Activated CD8-positive, alpha-beta memory T cell treated with anti-CD3 and anti-CD28 coated beads, Interleukin-2, amount 50 U/mL, for 4 hours (primary cell): ENCODE data around the gene SLC6A19.

Experiments
- DNase-seq: peaks from one replicate; pipeline ENCODE4 v3.0.0-alpha.2; 2020

The SLC6A19 gene

DNA sequence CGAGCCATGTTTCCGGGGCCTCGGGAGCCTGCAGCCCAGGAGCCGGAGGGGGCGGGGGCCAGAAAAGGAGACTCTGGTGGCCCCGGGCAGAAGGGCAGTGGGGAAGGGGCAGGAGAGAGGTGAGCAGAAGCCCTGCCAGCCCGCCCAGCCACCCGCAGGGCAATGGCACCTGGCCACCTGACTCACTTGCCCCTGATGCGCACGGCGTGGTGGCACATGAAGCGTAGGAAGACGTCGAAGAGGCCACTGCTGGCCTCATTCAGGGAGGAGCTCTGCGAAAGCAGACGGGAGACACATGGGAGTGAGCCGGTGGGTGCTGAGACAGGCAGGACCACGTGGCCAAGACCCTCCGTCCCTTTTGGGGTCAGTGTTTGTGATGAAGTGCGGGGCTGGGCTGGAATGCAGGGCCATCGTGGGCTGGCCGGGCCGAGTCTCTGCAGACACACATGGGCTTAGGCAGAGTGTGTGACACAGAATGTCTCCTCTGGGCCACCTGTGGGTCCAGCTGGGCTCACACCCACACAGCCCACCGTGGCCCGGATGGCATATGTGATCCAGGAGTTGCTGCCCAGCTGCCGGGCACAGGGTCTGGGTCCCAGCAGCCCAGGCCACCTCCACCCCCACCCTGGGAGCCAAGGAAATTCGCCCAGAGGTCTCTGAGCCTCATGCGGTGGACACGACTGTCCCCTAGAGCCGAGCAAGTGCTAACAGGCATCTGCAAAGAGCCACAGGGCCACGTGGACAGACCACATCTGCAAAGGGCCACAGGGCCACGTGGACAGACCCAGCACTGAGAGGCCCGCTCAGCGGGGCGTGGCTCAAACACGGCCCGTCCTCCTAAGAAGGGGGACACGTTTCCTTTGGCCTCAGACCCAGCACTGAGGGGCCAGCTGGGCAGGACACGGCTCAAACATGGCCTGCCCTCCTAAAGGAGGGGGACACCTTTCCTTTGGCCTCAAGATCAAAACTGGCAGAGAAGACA, 69.8 kb downstream of the SLC6A19 start:
- DNase-seq = no peak

DNA sequence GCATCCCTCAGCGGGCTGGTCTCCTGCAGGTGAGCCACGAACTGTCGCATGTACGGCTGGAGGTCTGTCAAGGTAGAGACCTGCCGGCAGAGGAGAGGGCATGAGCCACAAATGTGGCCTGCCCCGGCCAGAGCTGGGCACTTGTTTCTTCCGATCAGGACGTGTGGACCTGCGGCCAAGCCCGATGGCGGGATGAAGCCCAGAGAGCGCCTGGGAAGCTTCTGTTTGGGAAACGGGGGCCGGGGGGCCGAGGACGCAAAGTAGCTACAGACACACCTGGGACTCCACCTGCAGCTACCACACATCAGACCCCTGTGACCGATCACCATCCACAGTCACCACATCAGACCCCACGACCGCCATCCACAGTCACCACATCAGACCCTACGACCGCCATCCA, 70.8 kb downstream of the SLC6A19 start:
- no peak for DNase-seq

DNA sequence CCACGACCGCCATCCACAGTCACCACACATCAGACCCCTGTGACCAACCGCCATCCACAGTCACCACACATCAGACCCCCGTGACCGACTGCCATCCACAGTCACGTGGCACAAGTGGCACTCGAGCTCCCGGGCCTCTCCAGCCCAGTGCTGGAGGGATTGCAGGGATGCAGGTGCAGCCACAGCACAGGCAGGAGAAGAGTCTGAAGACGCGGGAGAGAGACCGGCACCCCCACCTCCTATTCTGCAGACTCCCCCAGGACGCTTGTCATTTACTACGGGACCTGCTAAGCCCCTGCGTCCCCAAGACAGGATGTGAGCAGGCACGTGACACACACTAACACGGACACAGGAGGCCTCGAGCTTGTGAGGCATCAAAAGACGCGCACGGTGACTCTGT, 72.3 kb downstream of the SLC6A19 start:
- no peak for DNase-seq

DNA sequence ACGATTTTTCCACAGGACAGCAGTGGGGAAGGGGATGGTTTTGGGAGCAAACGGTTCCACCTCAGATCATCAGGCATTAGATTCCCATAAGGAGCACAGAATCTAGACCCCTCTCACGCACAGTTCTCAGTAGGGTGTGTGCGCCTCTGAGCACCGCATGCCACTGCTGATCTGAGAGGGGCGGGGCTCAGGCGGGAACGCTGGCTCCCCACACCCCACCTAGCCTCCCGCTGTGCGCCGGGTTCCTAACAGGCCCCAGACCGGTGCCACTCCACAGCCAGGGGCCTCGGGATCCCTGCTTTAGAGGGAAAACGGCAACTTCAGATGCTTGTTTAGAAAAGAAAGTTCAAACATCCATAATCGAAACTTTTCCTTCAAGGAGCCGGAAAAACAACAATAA, 73.1 kb downstream of the SLC6A19 start:
- no peak for DNase-seq
